MM.1S (cell line): ENCODE measurements around the gene TOB1.

Experiments
- DNase-seq: peaks from one replicate; pipeline ENCODE4 v3.0.0-alpha.2; 2015
- H2AFZ ChIP-seq: fragments of 300-600 bp; sonication (generic); 2 replicates; pipeline ENCODE4 v1.6.0; 2016; ENCODE audit warnings: antibody characterized with exemption, low read length
- H3F3A ChIP-seq: fragments of 300-600 bp; sonication (generic); 2 replicates; pipeline ENCODE4 v1.6.1; 2016; ENCODE audit warnings: mild to moderate bottlenecking, antibody characterized with exemption, low read length, moderate library complexity, mixed read lengths; ENCODE audit not compliant: insufficient read depth
- H3K27ac ChIP-seq: fragments of 300-600 bp; sonication (generic); 2 replicates; pipeline ENCODE4 v1.5.1; 2016; ENCODE audit warnings: mild to moderate bottlenecking, low read length
- H3K27me3 ChIP-seq: fragments of 300-600 bp; sonication (generic); replicated peaks from 2 replicates; pipeline ENCODE4 v1.6.0; 2016; ENCODE audit warnings: low read length; ENCODE audit not compliant: insufficient read depth
- H3K36me3 ChIP-seq: fragments of 300-600 bp; sonication (generic); replicated peaks from 2 replicates; pipeline ENCODE4 v1.6.1; 2016; ENCODE audit warnings: mild to moderate bottlenecking, low read length, mixed read lengths; ENCODE audit not compliant: insufficient read depth
- H3K4me1 ChIP-seq: fragments of 300-600 bp; sonication (generic); 2 replicates; pipeline ENCODE4 v1.6.1; 2016; ENCODE audit warnings: low read length, mixed read lengths
- H3K4me2 ChIP-seq: fragments of 300-600 bp; sonication (generic); 2 replicates; pipeline ENCODE4 v1.6.0; 2016; ENCODE audit warnings: low read depth, low read length
- H3K4me3 ChIP-seq: fragments of 300-600 bp; sonication (generic); 2 replicates; pipeline ENCODE4 v1.5.1; 2016; ENCODE audit warnings: low read length, mixed read lengths
- H3K79me2 ChIP-seq: fragments of 300-600 bp; sonication (generic); 2 replicates; pipeline ENCODE4 v1.6.1; 2016; ENCODE audit warnings: mixed run types, low read length, mixed read lengths
- H3K9ac ChIP-seq: fragments of 300-600 bp; sonication (generic); 2 replicates; pipeline ENCODE4 v1.6.1; 2016; ENCODE audit warnings: low read length, mixed read lengths
- H3K9me2 ChIP-seq: fragments of 300-600 bp; sonication (generic); replicated peaks from 2 replicates; pipeline ENCODE4 v1.6.1; 2016; ENCODE audit warnings: mild to moderate bottlenecking, low read length, mixed read lengths; ENCODE audit not compliant: insufficient read depth
- H3K9me3 ChIP-seq: fragments of 300-600 bp; sonication (generic); replicated peaks from 2 replicates; pipeline ENCODE4 v1.6.1; 2016; ENCODE audit warnings: mild to moderate bottlenecking, low read length, mixed read lengths; ENCODE audit not compliant: insufficient read depth
- H4K20me1 ChIP-seq: fragments of 300-600 bp; sonication (generic); 2 replicates; pipeline ENCODE4 v1.6.1; 2016; ENCODE audit warnings: mild to moderate bottlenecking, low read length, moderate library complexity, mixed read lengths; ENCODE audit not compliant: insufficient read depth
- CTCF ChIP-seq: fragments of 300-600 bp; sonication (generic); IDR thresholded peaks from 2 replicates; pipeline ENCODE4 v1.5.1; 2016; ENCODE audit warnings: antibody characterized with exemption, low read length, mixed read lengths
- EZH2 ChIP-seq: fragments of 300-600 bp; sonication (generic); optimal IDR thresholded peaks from 2 replicates; pipeline ENCODE3; 2017; ENCODE audit warnings: low read depth, mild to moderate bottlenecking, antibody characterized with exemption, low read length, mixed read lengths
- EZH2phosphoT487 ChIP-seq: fragments of 300-600 bp; sonication (generic); IDR thresholded peaks from 2 replicates; pipeline ENCODE4 v1.6.1; 2018; ENCODE audit warnings: antibody characterized with exemption, low read length

The TOB1 gene

GRCh38 chr17:50871364-50871763 lies 5.2 kb upstream of the TOB1 start:
- H3K27me3 ChIP-seq, result no peaks in the 10 kb centered on the region
- H3F3A ChIP-seq, result peaks cover 20% of the 10 kb centered on the region; the same call in 1 of the 2 replicates
- TF ChIP-seq CTCF (no peak), EZH2phosphoT487 (no peak), EZH2 (no peak)
- no peaks in the 10 kb centered on the region for H3K9me2 ChIP-seq
- no peaks in the 10 kb centered on the region for H3K9me3 ChIP-seq
- no peaks in the 10 kb centered on the region for H3K79me2 ChIP-seq
- peak; percentile 60 for DNase-seq
- no peak overlapping the region for H3K4me3 ChIP-seq
- H3K27ac ChIP-seq, result no peak overlapping the region; the same call in 1 of the 2 replicates
- peak overlapping the region; percentile 18; the same call in 1 of the 2 replicates for H3K4me2 ChIP-seq
- H3K36me3 ChIP-seq, result no peaks in the 10 kb centered on the region
- H4K20me1 ChIP-seq, result no peaks in the 10 kb centered on the region
- H2AFZ ChIP-seq, result no peak overlapping the region
- H3K9ac ChIP-seq, result no peak overlapping the region
- peaks cover 26% of the 10 kb centered on the region for H3K4me1 ChIP-seq

GRCh38 chr17:50868602-50869001 lies 2.4 kb upstream of the TOB1 start:
- Histone ChIP-seq H3K4me1 (peaks cover 32% of the 10 kb centered on the region), H3K9ac (no peak overlapping the region), H2AFZ (no peak overlapping the region), H3F3A (peaks cover 32% of the 10 kb centered on the region), H3K36me3 (no peaks in the 10 kb centered on the region), H3K27me3 (no peaks in the 10 kb centered on the region), H3K9me2 (no peaks in the 10 kb centered on the region), H3K9me3 (no peaks in the 10 kb centered on the region), H3K79me2 (peaks cover 21% of the 10 kb centered on the region), H3K4me3 (no peak overlapping the region), H4K20me1 (no peaks in the 10 kb centered on the region), H3K27ac (no peak overlapping the region), H3K4me2 (peak overlapping the region; percentile 79; the same call in 1 of the 2 replicates)
- TF ChIP-seq EZH2 (no peak), EZH2phosphoT487 (no peak), CTCF (no peak)
- no peak for DNase-seq

GRCh38 chr17:50868140-50868438 lies 1.9 kb upstream of the TOB1 start:
- TF ChIP-seq CTCF (no peak), EZH2 (no peak), EZH2phosphoT487 (no peak)
- Histone ChIP-seq H3K9ac (peak overlapping the region; percentile 98), H3F3A (peaks cover 32% of the 10 kb centered on the region), H2AFZ (peak overlapping the region; percentile 57), H3K79me2 (peaks cover 26% of the 10 kb centered on the region), H3K36me3 (no peaks in the 10 kb centered on the region), H3K4me2 (peak overlapping the region; percentile 79), H3K4me1 (peaks cover 30% of the 10 kb centered on the region), H3K9me3 (no peaks in the 10 kb centered on the region), H4K20me1 (no peaks in the 10 kb centered on the region), H3K27me3 (no peaks in the 10 kb centered on the region), H3K4me3 (peak overlapping the region; percentile 73), H3K9me2 (no peaks in the 10 kb centered on the region), H3K27ac (peak overlapping the region; percentile 90)
- no peak for DNase-seq
